ENCODE measurements around the gene AGER.

Gene AGER

DNA sequence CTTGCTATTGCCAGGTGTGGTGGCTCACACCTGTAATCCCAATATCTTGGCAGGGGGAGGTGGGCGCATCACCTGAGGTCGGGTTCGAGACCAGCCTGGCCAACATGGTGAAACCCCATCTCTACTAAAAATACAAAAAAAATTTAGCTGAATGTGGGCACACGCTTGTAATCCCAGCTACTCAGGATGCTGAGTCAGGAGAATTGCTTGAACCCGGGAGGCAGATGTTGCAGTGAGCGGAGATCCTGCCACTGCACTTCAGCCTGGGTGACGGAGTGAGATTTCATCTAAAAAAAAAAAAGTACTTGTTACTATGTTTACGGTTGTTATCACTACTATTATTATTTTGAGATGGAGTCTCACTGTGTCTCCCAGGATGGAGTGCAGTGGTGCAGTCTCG, 27.2 kb downstream of the AGER start:
- H3K36me3 Mint-ChIP-seq (ENCODE audit: low read depth) = peaks cover 39% of the 10 kb centered on the region
- H3K4me1 Mint-ChIP-seq = peaks cover 35% of the 10 kb centered on the region
- DNase-seq = no peak
- H3K27me3 Mint-ChIP-seq (ENCODE audit: low read depth, poor library complexity) = peaks cover 12% of the 10 kb centered on the region
- H3K27ac Mint-ChIP-seq = no peak overlapping the region
- TF ChIP-seq, protein P1, sequence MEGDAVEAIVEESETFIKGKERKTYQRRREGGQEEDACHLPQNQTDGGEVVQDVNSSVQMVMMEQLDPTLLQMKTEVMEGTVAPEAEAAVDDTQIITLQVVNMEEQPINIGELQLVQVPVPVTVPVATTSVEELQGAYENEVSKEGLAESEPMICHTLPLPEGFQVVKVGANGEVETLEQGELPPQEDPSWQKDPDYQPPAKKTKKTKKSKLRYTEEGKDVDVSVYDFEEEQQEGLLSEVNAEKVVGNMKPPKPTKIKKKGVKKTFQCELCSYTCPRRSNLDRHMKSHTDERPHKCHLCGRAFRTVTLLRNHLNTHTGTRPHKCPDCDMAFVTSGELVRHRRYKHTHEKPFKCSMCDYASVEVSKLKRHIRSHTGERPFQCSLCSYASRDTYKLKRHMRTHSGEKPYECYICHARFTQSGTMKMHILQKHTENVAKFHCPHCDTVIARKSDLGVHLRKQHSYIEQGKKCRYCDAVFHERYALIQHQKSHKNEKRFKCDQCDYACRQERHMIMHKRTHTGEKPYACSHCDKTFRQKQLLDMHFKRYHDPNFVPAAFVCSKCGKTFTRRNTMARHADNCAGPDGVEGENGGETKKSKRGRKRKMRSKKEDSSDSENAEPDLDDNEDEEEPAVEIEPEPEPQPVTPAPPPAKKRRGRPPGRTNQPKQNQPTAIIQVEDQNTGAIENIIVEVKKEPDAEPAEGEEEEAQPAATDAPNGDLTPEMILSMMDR (IDR thresholded peaks at IDR 0.05) = no peak
- H3K4me3 Mint-ChIP-seq = no peak overlapping the region
- no peaks in the 10 kb centered on the region for H3K9me3 Mint-ChIP-seq

GRCh38 chr6:32154514-32155161, 29.4 kb downstream of the AGER start:
- TF ChIP-seq, protein P1 (IDR thresholded peaks at IDR 0.05) = peak; percentile 34
- Mint-ChIP-seq H3K36me3 (ENCODE audit: low read depth) (peaks cover 30% of the 10 kb centered on the region), H3K4me3 (peak overlapping the region; percentile 95), H3K27me3 (ENCODE audit: low read depth, poor library complexity) (peaks cover 31% of the 10 kb centered on the region), H3K4me1 (peaks cover 56% of the 10 kb centered on the region), H3K9me3 (no peaks in the 10 kb centered on the region), H3K27ac (peak overlapping the region; percentile 98)
- DNase-seq = peak; percentile 65

DNA sequence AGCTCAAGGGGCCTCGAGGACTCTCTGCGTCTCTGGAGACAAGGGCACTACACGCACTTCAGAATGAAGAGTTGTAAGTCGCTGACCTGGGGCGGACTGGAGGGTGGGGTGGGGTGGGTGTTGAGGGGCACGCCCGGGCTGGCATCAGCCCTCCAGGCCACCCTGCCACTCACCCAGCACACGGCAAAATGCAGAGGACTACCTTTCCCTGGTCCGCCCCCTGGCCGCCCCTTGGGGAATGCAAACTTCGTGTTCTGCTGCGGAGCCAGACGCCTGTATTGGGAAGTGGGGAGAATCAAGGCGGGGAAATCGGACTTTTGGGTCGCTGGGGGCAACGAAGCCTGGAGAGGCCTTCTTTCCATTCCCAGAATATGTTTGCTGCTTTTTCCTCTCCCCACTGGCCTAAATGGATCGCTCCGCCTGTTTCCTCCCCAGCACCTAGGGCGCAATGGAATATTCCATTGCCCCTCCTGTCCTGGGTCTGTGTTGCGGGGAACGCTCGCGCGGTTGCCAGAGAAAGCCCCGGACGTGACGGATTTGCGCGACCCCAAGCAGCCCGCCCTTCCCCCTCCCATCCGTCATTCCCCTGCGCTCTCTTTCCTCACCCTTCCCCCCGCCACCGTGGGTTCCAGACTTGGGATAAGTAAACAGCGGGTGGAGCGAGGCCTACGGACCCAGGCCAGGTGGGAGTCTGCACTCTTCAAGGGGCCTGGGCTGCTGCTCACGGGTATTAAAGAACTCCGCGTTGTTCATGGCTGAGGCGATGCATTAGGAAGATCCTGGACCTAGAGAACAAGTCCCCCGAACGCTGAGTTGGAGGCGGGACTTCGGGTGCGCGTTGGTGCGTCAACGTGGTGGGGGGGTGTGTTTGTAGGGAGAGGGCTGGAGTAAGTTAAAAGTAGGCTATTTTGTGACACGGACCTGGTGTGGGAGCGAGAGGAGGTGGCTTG, 30.2 kb downstream of the AGER start, which contains the start of gene PPT2:
Gene PPT2, plus strand, starts transcription at position 578 of the 950 bp plus-strand sequence. CDS start 454 bp downstream, outside the sequence.
- peak within 1 kb of the TSS; percentile 98 for H3K27ac Mint-ChIP-seq
- H3K9me3 Mint-ChIP-seq = no peaks in the 10 kb centered on the region
- TF ChIP-seq, protein P1 (IDR thresholded peaks at IDR 0.05) = no peak
- H3K36me3 Mint-ChIP-seq (ENCODE audit: low read depth) = peaks cover 22% of the 10 kb centered on the region
- DNase-seq = peak; percentile 80
- H3K4me3 Mint-ChIP-seq = peak within 1 kb of the TSS; percentile 95
- peaks cover 37% of the 10 kb centered on the region for H3K27me3 Mint-ChIP-seq (ENCODE audit: low read depth, poor library complexity)
- H3K4me1 Mint-ChIP-seq = peaks cover 59% of the 10 kb centered on the region

DNA sequence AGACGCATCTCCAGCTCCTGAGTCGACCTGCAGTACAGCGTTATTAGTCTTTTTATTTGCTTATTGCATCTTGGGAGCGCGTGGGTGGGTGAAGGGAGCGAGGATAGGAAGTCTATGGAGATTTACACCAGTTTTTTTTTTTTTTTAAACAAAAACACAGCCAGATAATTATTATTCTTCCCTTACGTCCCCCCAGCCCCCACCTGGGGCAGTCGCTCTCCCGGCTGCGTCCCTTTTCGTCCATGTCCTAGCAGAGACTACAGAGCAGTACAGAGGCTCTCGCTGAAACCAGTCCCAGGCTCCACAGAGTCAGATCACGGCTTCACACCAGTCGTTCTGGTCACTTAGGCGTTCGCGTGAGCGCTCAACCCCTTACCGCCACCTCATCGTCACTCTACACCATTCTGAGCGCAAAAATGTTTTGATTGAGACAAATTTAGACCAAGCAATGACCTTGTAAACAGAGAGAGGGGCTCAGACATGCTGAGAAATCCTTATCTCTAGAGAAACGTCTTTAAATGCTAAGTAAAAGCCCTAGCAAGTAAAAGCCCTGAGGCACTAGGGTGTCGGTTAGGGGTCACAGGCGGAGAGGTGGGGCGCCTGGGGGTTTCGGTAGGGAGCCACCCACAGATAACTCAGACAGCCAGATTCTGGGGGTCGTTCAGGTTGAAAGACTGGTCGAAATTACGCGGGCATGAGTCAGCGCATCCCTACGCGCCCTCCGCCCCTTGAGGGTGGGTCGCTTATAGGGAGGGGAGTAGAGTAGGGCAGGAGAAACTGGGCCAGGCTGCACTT, 31.1 kb downstream of the AGER start:
- H3K9me3 Mint-ChIP-seq = peaks cover 7% of the 10 kb centered on the region
- peaks cover 21% of the 10 kb centered on the region for H3K36me3 Mint-ChIP-seq (ENCODE audit: low read depth)
- TF ChIP-seq, protein P1 (IDR thresholded peaks at IDR 0.05) = no peak
- H3K4me1 Mint-ChIP-seq = peaks cover 68% of the 10 kb centered on the region
- H3K4me3 Mint-ChIP-seq = peak overlapping the region; percentile 95
- peak; percentile 50 for DNase-seq
- H3K27ac Mint-ChIP-seq = peak overlapping the region; percentile 94
- H3K27me3 Mint-ChIP-seq (ENCODE audit: low read depth, poor library complexity) = peaks cover 46% of the 10 kb centered on the region

DNA sequence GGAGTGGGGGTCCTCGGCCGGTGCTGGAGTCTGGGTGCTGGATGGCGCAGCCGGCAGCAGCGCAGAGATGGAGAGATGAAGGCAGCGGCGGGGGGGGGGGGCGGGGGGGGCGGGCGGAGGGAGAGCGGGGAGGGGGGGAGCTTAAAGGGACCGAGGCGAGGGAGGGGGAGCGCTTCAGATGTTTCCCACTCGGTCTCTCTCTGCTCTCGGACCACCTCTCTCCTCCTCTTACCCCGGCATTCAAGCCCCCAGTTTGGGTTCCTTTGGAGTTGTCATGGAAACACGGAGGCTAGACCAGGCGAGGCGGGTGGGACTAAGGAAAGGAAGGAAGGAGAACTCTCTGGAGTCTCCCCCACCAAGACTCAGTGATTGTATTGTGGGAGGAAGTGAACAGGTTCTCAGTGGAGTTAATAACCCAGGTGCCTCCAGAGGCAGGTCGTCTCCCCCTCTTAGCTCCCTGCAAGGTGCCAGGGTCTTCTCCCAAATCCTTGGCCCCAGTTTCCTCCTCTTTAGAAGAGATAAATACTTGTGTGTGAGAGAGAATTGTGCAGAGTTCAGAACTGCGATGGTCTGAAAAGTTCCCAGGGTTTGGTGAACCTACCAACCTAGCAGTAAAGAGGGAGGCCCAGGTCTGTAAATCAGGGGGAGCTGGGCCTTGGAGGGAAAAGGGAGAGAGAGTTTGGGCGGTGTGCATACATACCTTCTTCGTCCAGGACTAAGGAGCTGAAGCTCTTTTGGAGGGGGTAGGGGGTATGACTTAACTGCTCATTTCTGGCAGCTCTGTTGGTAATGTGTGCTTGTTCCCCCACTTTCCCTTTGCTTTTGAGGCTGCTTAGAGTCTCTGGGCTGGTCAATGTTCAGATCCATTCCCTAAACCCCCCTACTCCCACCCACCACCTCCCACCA, 31.9 kb downstream of the AGER start, which contains the start of gene PRRT1:
Gene PRRT1, minus strand, starts transcription at position 77 of the 906 bp plus-strand sequence. CDS start 112 bp downstream, outside the sequence.
- DNase-seq = no peak
- H3K4me3 Mint-ChIP-seq = peak within 1 kb of the TSS; percentile 95
- TF ChIP-seq, protein P1 (IDR thresholded peaks at IDR 0.05) = no peak
- peaks cover 76% of the 10 kb centered on the region for H3K4me1 Mint-ChIP-seq
- peaks cover 12% of the 10 kb centered on the region for H3K36me3 Mint-ChIP-seq (ENCODE audit: low read depth)
- H3K27me3 Mint-ChIP-seq (ENCODE audit: low read depth, poor library complexity) = peaks cover 53% of the 10 kb centered on the region
- H3K27ac Mint-ChIP-seq = no peak within 1 kb of the TSS
- peaks cover 8% of the 10 kb centered on the region for H3K9me3 Mint-ChIP-seq
